Ovary (tissue), 9 donors: Measurements from ENCODE around the gene ZKSCAN8. TPM values are rescaled to one million over a fixed set of nuclear protein-coding genes. Genes with fewer than 3 reads are reported as not detected.

ENCODE experiments used
- DNase-seq, 5 donors: peaks; one replicate each; pipeline ENCODE4 v3.0.0-alpha.2; 2019 to 2020
- H3K27ac ChIP-seq, 2 donors: fragments of 200-600 bp; one replicate each; pipeline versions ENCODE4 v1.5.1 to v1.8.0; 2019 to 2022
- H3K27me3 ChIP-seq: fragments of 200-600 bp; one replicate; pipeline ENCODE4 v1.8.0; 2022
- H3K36me3 ChIP-seq: fragments of 200-600 bp; sonication (generic); one replicate; pipeline ENCODE4 v1.5.1; 2019
- H3K4me1 ChIP-seq: one replicate; pipeline ENCODE4 v1.8.1; 2013; ENCODE audit warnings: mild to moderate bottlenecking, moderate library complexity; ENCODE audit not compliant: insufficient read depth
- H3K4me3 ChIP-seq: fragments of 200-600 bp; sonication (generic); one replicate; pipeline ENCODE4 v1.5.1; 2017
- H3K9me3 ChIP-seq, 2 donors: fragments of 200-600 bp in 1 of 2; sonication (generic) in 1 of 2; one replicate each; pipeline versions ENCODE4 v1.5.1 to v1.8.1; 2013 to 2019; ENCODE audit warnings: mild to moderate bottlenecking in 1 of 2, moderate library complexity in 1 of 2
- CTCF ChIP-seq, 3 donors: fragments of 450-650 bp in 2 of 3; fragments of 200-600 bp in 1 of 3; IDR thresholded peaks; one replicate each; pipeline versions ENCODE4 v1.5.1 to v1.8.0; 2016 to 2022; ENCODE audit warnings: antibody characterized with exemption in 3 of 3, mild to moderate bottlenecking in 1 of 3
- EP300 ChIP-seq: sonication (generic); formaldehyde crosslinking; IDR thresholded peaks from one replicate; pipeline ENCODE4 v1.6.1; 2017; ENCODE audit warnings: antibody characterized with exemption
- POLR2A ChIP-seq: fragments of 450-650 bp; IDR thresholded peaks from one replicate; pipeline ENCODE4 v1.6.1; 2017; ENCODE audit warnings: antibody characterized with exemption, mild to moderate bottlenecking, moderate library complexity
- WGBS, 3 donors: extraction: QIAGEN DNeasy Blood & Tissue Kit in 1 of 3; methylation state at CpG; one replicate each; pipeline versions ENCODE4 v1.1.5 to v1.1.7; 2013 to 2017; 5-methylcytosine and 5-hydroxymethylcytosine counted together
- intact Hi-C, 4 donors: fragments of 100-400 bp; cut with DNase I; formaldehyde crosslinking; loops; one replicate each; pipeline versions ENCODE4 v1.11.0 to v1.15.1; 2022 to 2023
- polyA plus RNA-seq, 2 donors: library from polyadenylated mRNA; stranded (reverse); fragments of 200-250 nt in 1 of 2; fragments of 350-450 nt in 1 of 2; fragmentation: Illumina TruSeq in 1 of 2; extraction: RNeasy Lipid Tissue Mini Kit (QIAGEN cat#74804) in 1 of 2; gene quantifications; one replicate each; pipeline ENCODE4 v1.2.3, GENCODE V29; 2013 to 2014
- total RNA-seq, 7 donors: library from RNA; depleted of rRNA in 2 of 7; stranded (reverse); fragments of >200 nt in 2 of 7; fragmentation: NEBNext Ultra II Directional in 3 of 7; extraction: Animal tissue kit (Norgen Biotek cat#: 25700) in 3 of 7; gene quantifications; one replicate each; pipeline versions ENCODE4 v1.1.0 to v1.2.4, GENCODE V29; 2016 to 2023
- donor health status: DM: no; HTN: no; CAD: no; lungs with moderate emphysema.
- donor health status: DM: no; HTN: no; CAD: no.
- donor health status: Bipolar disorder and iron deficiency.
- donor health status: DM: yes; HTN: yes; CAD: no.
- donor health status: DM: no; HTN: no; CAD: no.
- donor health status: DM: yes; HTN: yes; CAD: no.

ZKSCAN8 gene
- total and polyA plus RNA-seq, 9 donors: 13.6 to 44.6 (median 30.9) TPM

- DNase-seq: no peak
- no peak for TF ChIP-seq EP300
- no peak for TF ChIP-seq CTCF (IDR thresholded peaks at IDR 0.05)
- no peak for TF ChIP-seq POLR2A
- H3K4me3 ChIP-seq: no peak overlapping the region
- H3K36me3 ChIP-seq: no peaks in the 10 kb centered on the region
- no peak overlapping the region for H3K27ac ChIP-seq
- no peaks in the 10 kb centered on the region for H3K9me3 ChIP-seq
- intact Hi-C loops: no loop called here
- H3K27me3 ChIP-seq: no peaks in the 10 kb centered on the region
- peaks cover 2% of the 10 kb centered on the region for H3K4me1 ChIP-seq
- WGBS, 3 donors: 63 to 76% (median 73%) methylated on average over 1 of the region's 1 CpG
These were observed 23.9 kb downstream of the ZKSCAN8 start for GRCh38 chr6:28165563-28165962.

DNA sequence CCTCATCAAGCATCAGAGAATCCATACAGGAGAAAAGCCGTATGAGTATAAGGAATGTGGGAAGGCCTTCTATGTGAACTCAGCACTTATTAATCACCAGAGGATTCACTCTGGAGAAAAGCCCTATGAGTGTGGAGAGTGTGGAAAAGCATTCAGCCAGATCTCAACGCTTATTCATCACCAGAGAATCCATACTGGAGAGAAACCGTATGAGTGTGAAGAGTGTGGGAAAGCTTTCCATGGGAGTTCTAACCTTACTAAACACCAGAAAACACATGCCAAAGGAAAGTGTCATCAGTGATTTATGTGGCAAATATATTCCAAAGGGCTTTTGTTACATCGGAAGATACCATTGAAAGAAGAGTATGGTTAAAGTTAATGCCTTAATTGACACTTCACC, 25.4 kb downstream of the ZKSCAN8 start:
- TF ChIP-seq EP300 (no peak), CTCF (IDR thresholded peaks at IDR 0.05) (no peak), POLR2A (no peak)
- no peak for DNase-seq
- intact Hi-C loops: no loop called here

DNA sequence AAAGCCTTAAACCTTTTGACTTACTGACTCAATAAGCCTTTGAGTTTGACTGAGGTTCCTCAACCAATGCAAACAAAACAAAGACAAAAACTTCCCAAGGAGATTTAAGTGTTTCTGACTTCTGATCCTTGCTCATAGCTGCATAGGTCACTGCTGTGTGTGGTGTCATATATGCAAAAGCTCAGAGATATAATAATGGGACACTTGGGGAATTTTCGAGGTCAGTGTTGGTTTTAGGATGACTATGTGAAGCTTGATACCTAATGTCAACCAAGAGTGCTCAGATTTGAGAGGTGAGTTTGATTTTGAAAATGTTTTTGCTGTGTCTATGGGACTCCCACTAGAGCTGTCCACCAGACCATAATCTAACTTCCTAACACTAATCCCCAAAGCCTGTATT, 26.2 kb downstream of the ZKSCAN8 start:
- no peak for TF ChIP-seq CTCF (IDR thresholded peaks at IDR 0.05)
- no peak for TF ChIP-seq POLR2A
- no peak for TF ChIP-seq EP300
- no peaks in the 10 kb centered on the region for H3K9me3 ChIP-seq
- 73 to 78% (median 76%) methylated on average over 1 of the region's 1 CpG for WGBS, 3 donors
- no peak for DNase-seq
- no peak overlapping the region for H3K27ac ChIP-seq
- no peaks in the 10 kb centered on the region for H3K4me1 ChIP-seq
- H3K4me3 ChIP-seq: no peak overlapping the region
- intact Hi-C loops: no loop called here
- no peaks in the 10 kb centered on the region for H3K27me3 ChIP-seq
- H3K36me3 ChIP-seq: no peaks in the 10 kb centered on the region

More for the DNA sequence above, 25.4 kb downstream of the ZKSCAN8 start:
- Histone ChIP-seq H3K36me3 (no peaks in the 10 kb centered on the region), H3K4me3 (no peak overlapping the region), H3K4me1 (no peaks in the 10 kb centered on the region), H3K27ac (no peak overlapping the region), H3K9me3 (no peaks in the 10 kb centered on the region), H3K27me3 (no peaks in the 10 kb centered on the region)
- 79 to 81% (median 81%) methylated on average over 4 of the region's 4 CpGs for whole genome bisulfite sequencing, 3 donors

DNA sequence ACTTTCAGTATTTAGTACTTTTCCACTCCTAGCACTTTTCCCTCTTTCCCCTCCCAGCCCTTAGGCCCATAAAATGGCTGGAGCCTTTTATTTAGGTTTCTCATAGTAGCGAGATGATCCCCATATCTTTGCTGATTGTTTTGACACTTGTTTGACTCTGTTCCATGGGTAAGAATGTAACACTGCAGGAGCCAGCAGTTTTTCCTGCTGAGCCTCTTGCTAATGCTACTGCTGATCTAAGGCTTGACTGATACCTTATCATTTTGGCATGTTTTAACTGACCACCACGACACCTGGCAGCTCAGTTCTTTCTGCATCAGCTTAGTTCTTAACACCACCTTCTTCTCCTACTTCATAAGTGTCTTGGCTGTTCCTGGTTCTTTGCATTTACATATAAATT, 29.6 kb downstream of the ZKSCAN8 start:
- 43 to 62% (median 53%) methylated on average over 2 of the region's 2 CpGs for WGBS, 3 donors
- Histone ChIP-seq H3K36me3 (no peaks in the 10 kb centered on the region), H3K27me3 (no peaks in the 10 kb centered on the region)

More for the DNA sequence above, 29.6 kb downstream of the ZKSCAN8 start:
- intact Hi-C loops: no loop called here
- no peak for DNase-seq
- no peak overlapping the region for H3K4me3 ChIP-seq
- H3K27ac ChIP-seq: no peak overlapping the region
- no peaks in the 10 kb centered on the region for H3K9me3 ChIP-seq
- TF ChIP-seq CTCF (IDR thresholded peaks at IDR 0.05): no peak
- TF ChIP-seq POLR2A: no peak
- TF ChIP-seq EP300: no peak
- no peaks in the 10 kb centered on the region for H3K4me1 ChIP-seq
